Neural progenitor cell (in vitro differentiated cells): ENCODE measurements around the gene EEF1A1.

Experiments used
- EZH2phosphoT487 ChIP-seq: fragments of 200-600 bp; sonication (generic); IDR thresholded peaks from 2 replicates; pipeline ENCODE4 v1.6.1; 2017; ENCODE audit warnings: antibody characterized with exemption
- TF ChIP-seq, protein P1 (sequence below): fragments of 200-600 bp; sonication (generic); IDR thresholded peaks from 2 replicates; pipeline ENCODE4 v1.5.1; 2017; ENCODE audit warnings: antibody characterized with exemption, mild to moderate bottlenecking

DNA sequence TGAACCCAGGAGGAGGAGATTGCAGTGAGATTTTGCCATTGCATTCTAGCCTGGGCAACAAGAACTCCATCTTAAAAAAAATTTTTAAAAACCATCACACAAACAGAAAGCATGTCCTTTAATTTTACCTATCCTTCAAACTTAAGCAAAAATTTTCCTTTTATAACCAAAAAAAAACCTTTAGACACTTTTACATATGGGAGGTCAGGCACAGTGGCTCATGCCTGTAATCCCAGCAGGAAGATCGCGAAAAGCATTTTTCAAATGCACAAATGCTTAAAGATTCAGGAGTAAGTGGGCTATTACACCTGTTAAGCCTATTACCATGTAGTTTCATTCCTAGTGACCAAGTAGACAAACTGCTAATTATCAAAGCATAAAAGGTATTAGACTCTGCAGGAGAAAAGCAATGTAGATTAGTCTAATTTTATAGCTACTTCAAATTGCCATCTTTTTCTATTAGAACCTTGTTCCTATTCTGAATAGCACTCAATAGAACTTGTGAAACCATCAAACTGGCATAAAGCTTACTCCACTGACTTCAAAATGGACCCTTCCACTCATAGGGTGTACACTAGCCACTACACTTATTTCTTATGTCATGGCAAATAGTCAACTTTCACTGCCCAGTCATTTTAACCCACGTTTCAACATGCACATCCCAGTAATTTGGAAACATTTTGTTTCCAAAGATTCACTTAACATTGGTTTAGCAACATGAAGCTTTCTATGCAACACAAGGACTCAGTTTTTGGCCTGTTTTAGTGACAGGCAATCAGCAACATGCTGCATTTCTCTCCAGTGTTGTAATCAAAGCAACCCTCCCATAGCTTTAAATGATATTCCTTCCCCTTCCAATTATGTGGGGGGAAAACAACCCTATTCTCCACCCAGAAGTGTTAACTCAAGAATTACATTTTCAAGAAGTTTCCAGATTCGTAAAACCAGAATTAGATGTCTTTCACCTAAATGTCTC lies 4.0 kb downstream of the EEF1A1 start:
- TF ChIP-seq, protein P1, sequence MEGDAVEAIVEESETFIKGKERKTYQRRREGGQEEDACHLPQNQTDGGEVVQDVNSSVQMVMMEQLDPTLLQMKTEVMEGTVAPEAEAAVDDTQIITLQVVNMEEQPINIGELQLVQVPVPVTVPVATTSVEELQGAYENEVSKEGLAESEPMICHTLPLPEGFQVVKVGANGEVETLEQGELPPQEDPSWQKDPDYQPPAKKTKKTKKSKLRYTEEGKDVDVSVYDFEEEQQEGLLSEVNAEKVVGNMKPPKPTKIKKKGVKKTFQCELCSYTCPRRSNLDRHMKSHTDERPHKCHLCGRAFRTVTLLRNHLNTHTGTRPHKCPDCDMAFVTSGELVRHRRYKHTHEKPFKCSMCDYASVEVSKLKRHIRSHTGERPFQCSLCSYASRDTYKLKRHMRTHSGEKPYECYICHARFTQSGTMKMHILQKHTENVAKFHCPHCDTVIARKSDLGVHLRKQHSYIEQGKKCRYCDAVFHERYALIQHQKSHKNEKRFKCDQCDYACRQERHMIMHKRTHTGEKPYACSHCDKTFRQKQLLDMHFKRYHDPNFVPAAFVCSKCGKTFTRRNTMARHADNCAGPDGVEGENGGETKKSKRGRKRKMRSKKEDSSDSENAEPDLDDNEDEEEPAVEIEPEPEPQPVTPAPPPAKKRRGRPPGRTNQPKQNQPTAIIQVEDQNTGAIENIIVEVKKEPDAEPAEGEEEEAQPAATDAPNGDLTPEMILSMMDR: no peak
- no peak for TF ChIP-seq EZH2phosphoT487
